GM23248 (cell line): ENCODE results near the gene SLC26A8. TPM values are rescaled to one million over a fixed set of nuclear protein-coding genes. Genes with fewer than 3 reads are reported as not detected.
"Not testable (repeated sequence)": the region's sequence is repeated elsewhere in the genome, so short reads cannot be mapped to it uniquely, and the experiment has no call there.

Experiments
- DNase-seq: peaks from one replicate; pipeline ENCODE4 v3.0.0-alpha.2; 2015
- H2AFZ ChIP-seq: fragments of 200-600 bp; sonication (generic); 2 replicates; pipeline ENCODE4 v1.6.1; 2016; ENCODE audit warnings: antibody characterized with exemption
- H3F3A ChIP-seq: fragments of 200-600 bp; sonication (generic); 2 replicates; pipeline ENCODE4 v1.6.1; 2016; ENCODE audit warnings: mild to moderate bottlenecking, antibody characterized with exemption, mixed run types; ENCODE audit not compliant: insufficient read depth
- H3K27ac ChIP-seq: fragments of 200-600 bp; sonication (generic); 2 replicates; pipeline ENCODE4 v1.5.1; 2016; ENCODE audit warnings: mild to moderate bottlenecking
- H3K27me3 ChIP-seq: fragments of 200-600 bp; sonication (generic); replicated peaks from 2 replicates; pipeline ENCODE4 v1.6.1; 2016; ENCODE audit warnings: mild to moderate bottlenecking; ENCODE audit not compliant: insufficient read depth
- H3K36me3 ChIP-seq: fragments of 200-600 bp; sonication (generic); 2 replicates; pipeline ENCODE4 v1.6.1; 2016; ENCODE audit warnings: low read depth, mild to moderate bottlenecking
- H3K4me1 ChIP-seq: fragments of 200-600 bp; sonication (generic); 2 replicates; pipeline ENCODE4 v1.6.1; 2016; ENCODE audit warnings: mild to moderate bottlenecking; ENCODE audit not compliant: insufficient read depth
- H3K4me2 ChIP-seq: fragments of 200-600 bp; sonication (generic); one replicate; pipeline ENCODE4 v1.6.1; 2016; ENCODE audit warnings: mild to moderate bottlenecking; ENCODE audit not compliant: unreplicated experiment
- H3K4me3 ChIP-seq: fragments of 200-600 bp; sonication (generic); 2 replicates; pipeline ENCODE4 v1.5.1; 2016; ENCODE audit warnings: mild to moderate bottlenecking
- H3K79me2 ChIP-seq: fragments of 200-600 bp; sonication (generic); 2 replicates; pipeline ENCODE4 v1.6.1; 2016; ENCODE audit warnings: mild to moderate bottlenecking; ENCODE audit not compliant: insufficient read depth
- H3K9ac ChIP-seq: fragments of 200-600 bp; sonication (generic); 2 replicates; pipeline ENCODE4 v1.6.1; 2016; ENCODE audit warnings: mild to moderate bottlenecking
- H3K9me2 ChIP-seq: fragments of 200-600 bp; sonication (generic); 2 replicates; pipeline ENCODE4 v1.6.1; 2016; ENCODE audit warnings: mixed run types, mild to moderate bottlenecking, moderate library complexity; ENCODE audit not compliant: insufficient read depth
- H3K9me3 ChIP-seq: fragments of 200-600 bp; sonication (generic); one replicate; pipeline ENCODE4 v1.6.1; 2017; ENCODE audit warnings: low read depth
- H4K20me1 ChIP-seq: fragments of 200-600 bp; sonication (generic); 2 replicates; pipeline ENCODE4 v1.6.0; 2016; ENCODE audit not compliant: insufficient read depth
- EZH2 ChIP-seq: fragments of 200-600 bp; sonication (generic); IDR thresholded peaks from 2 replicates; pipeline ENCODE4 v1.6.1; 2018; ENCODE audit warnings: antibody characterized with exemption, mild to moderate bottlenecking; ENCODE audit not compliant: insufficient read depth, poor library complexity, severe bottlenecking
- EZH2phosphoT487 ChIP-seq: fragments of 200-600 bp; sonication (generic); IDR thresholded peaks from 2 replicates; pipeline ENCODE4 v1.6.1; 2018; ENCODE audit warnings: antibody characterized with exemption, moderate library complexity, mild to moderate bottlenecking, low read depth; ENCODE audit not compliant: insufficient read depth
- WGBS, 2 experiments: methylation state at CpG; one replicate each; pipeline ENCODE4 v1.1.6; 2015 to 2017; ENCODE audit warnings: low lambda C conversion rate in 2 of 2, low coverage in 1 of 2; ENCODE audit errors: missing lambda C conversion rate in 2 of 2; 5-methylcytosine and 5-hydroxymethylcytosine counted together
- in situ Hi-C: fragments of 300-500 bp; cut with MboI; formaldehyde crosslinking; loops from 2 replicates; pipeline ENCODE4 v1.15.0; 2020
- polyA plus RNA-seq: library from polyadenylated mRNA; unstranded; fragments of >200 nt; fragmentation: Nextera tagmentation; extraction: Ambion mirVana; gene quantifications from 2 replicates; pipeline ENCODE4 v1.2.1, GENCODE V29; 2016
- total RNA-seq: library from RNA; depleted of rRNA; stranded (reverse); fragments of >200 nt; shearing (Covaris generic); gene quantifications from 2 replicates; pipeline ENCODE4 v1.2.3, GENCODE V29; 2014

The SLC26A8 gene
- total and polyA plus RNA-seq, 2 experiments from 2014 or later = not detected

GRCh38 chr6:36034441-36034840, 10.0 kb upstream of the SLC26A8 start:
- H3K27ac ChIP-seq = no peak overlapping the region

GRCh38 chr6:36033935-36034334, 9.5 kb upstream of the SLC26A8 start:
- H2AFZ ChIP-seq = no peak overlapping the region
- peak; percentile 48 for DNase-seq
- H3K9ac ChIP-seq = no peak overlapping the region
- peaks cover 27% of the 10 kb centered on the region for H4K20me1 ChIP-seq
- 70 to 75% methylated on average over 3 of the region's 3 CpGs for WGBS, 2 experiments
- H3K4me2 ChIP-seq = no peak overlapping the region
- H3K79me2 ChIP-seq = peaks cover 100% of the 10 kb centered on the region
- H3K9me2 ChIP-seq = no peaks in the 10 kb centered on the region
- peaks cover 11% of the 10 kb centered on the region; the same call in 1 of the 2 replicates for H3K4me1 ChIP-seq
- H3K4me3 ChIP-seq = no peak overlapping the region
- in situ Hi-C loops = no loop called here
- peaks cover 15% of the 10 kb centered on the region for H3F3A ChIP-seq
- H3K36me3 ChIP-seq = no peaks in the 10 kb centered on the region
- H3K27me3 ChIP-seq = no peaks in the 10 kb centered on the region
- no peaks in the 10 kb centered on the region for H3K9me3 ChIP-seq
- H3K27ac ChIP-seq = no peak overlapping the region
- TF ChIP-seq EZH2 (no peak), EZH2phosphoT487 (no peak)

More at GRCh38 chr6:36034441-36034840, 10.0 kb upstream of the SLC26A8 start:
- no peak for DNase-seq
- H3K4me3 ChIP-seq = no peak overlapping the region
- H3F3A ChIP-seq = peaks cover 10% of the 10 kb centered on the region
- no peak overlapping the region for H3K9ac ChIP-seq
- H3K4me2 ChIP-seq = no peak overlapping the region
- in situ Hi-C loops = no loop called here
- H3K4me1 ChIP-seq = peaks cover 11% of the 10 kb centered on the region; the same call in 1 of the 2 replicates
- no peaks in the 10 kb centered on the region for H3K9me2 ChIP-seq
- H3K9me3 ChIP-seq = no peaks in the 10 kb centered on the region
- WGBS, 2 experiments = 30 to 34% methylated on average over 3 of the region's 3 CpGs
- no peaks in the 10 kb centered on the region for H3K27me3 ChIP-seq
- H3K36me3 ChIP-seq = no peaks in the 10 kb centered on the region
- no peak overlapping the region for H2AFZ ChIP-seq
- peaks cover 100% of the 10 kb centered on the region for H3K79me2 ChIP-seq
- TF ChIP-seq EZH2 = no peak
- no peak for TF ChIP-seq EZH2phosphoT487
- H4K20me1 ChIP-seq = peaks cover 27% of the 10 kb centered on the region

GRCh38 chr6:36033144-36033543, 8.7 kb upstream of the SLC26A8 start:
- peaks cover 24% of the 10 kb centered on the region for H4K20me1 ChIP-seq

GRCh38 chr6:36032261-36032660, 7.8 kb upstream of the SLC26A8 start:
- Histone ChIP-seq H3K79me2 (peaks cover 93% of the 10 kb centered on the region), H3K27me3 (no peaks in the 10 kb centered on the region)
- in situ Hi-C loops = no loop called here

More at GRCh38 chr6:36033144-36033543, 8.7 kb upstream of the SLC26A8 start:
- H2AFZ ChIP-seq, in situ Hi-C loops, H3K9me3 ChIP-seq, H3K27ac ChIP-seq, H3K9me2 ChIP-seq, H3K36me3 ChIP-seq, DNase-seq, H3K4me3 ChIP-seq, H3K9ac ChIP-seq, H3K4me2 ChIP-seq, H3K27me3 ChIP-seq: not testable (repeated sequence)
- peaks cover 16% of the 10 kb centered on the region for H3F3A ChIP-seq
- H3K79me2 ChIP-seq = peaks cover 98% of the 10 kb centered on the region
- peaks cover 11% of the 10 kb centered on the region; the same call in 1 of the 2 replicates for H3K4me1 ChIP-seq
- 97% methylated on average over 10 of the region's 10 CpGs for WGBS, 2 experiments

GRCh38 chr6:36029464-36029863, 5.0 kb upstream of the SLC26A8 start:
- H3K4me1 ChIP-seq = peaks cover 26% of the 10 kb centered on the region
- peak overlapping the region; percentile 87 for H3K9ac ChIP-seq
- H3K4me2 ChIP-seq = peak overlapping the region; percentile 89
- no peaks in the 10 kb centered on the region for H3K9me2 ChIP-seq
- TF ChIP-seq EZH2 = no peak
- no peak for TF ChIP-seq EZH2phosphoT487
- peaks cover 12% of the 10 kb centered on the region for H4K20me1 ChIP-seq
- no peaks in the 10 kb centered on the region for H3K9me3 ChIP-seq
- H3K27ac ChIP-seq = peak overlapping the region; percentile 83
- H2AFZ ChIP-seq = peak overlapping the region; percentile 85
- in situ Hi-C loops = no loop called here
- peaks cover 65% of the 10 kb centered on the region for H3K79me2 ChIP-seq
- no peaks in the 10 kb centered on the region for H3K36me3 ChIP-seq
- H3K4me3 ChIP-seq = peak overlapping the region; percentile 78
- peaks cover 37% of the 10 kb centered on the region for H3F3A ChIP-seq
- 0 to 1% methylated on average over 6 of the region's 6 CpGs for WGBS, 2 experiments
- no peaks in the 10 kb centered on the region for H3K27me3 ChIP-seq
- DNase-seq = peak; percentile 84

More at GRCh38 chr6:36032261-36032660, 7.8 kb upstream of the SLC26A8 start:
- Histone ChIP-seq H2AFZ (no peak overlapping the region), H3K4me2 (no peak overlapping the region), H3K36me3 (no peaks in the 10 kb centered on the region), H3K9me3 (no peaks in the 10 kb centered on the region), H3K9ac (no peak overlapping the region), H3F3A (peaks cover 16% of the 10 kb centered on the region), H3K4me3 (no peak overlapping the region), H3K27ac (no peak overlapping the region), H3K9me2 (no peaks in the 10 kb centered on the region), H3K4me1 (peaks cover 11% of the 10 kb centered on the region; the same call in 1 of the 2 replicates), H4K20me1 (peaks cover 21% of the 10 kb centered on the region)
- no peak for DNase-seq
- WGBS, 2 experiments = 96 to 100% methylated on average over 1 of the region's 1 CpG
- TF ChIP-seq EZH2phosphoT487 = no peak
- TF ChIP-seq EZH2 = no peak
